Measurements from ENCODE around the gene POLE3. TPM values are rescaled to one million over a fixed set of nuclear protein-coding genes. Genes with fewer than 3 reads are reported as not detected.

Gene POLE3
- total and polyA plus RNA-seq, 9 of the 15 experiments (the other 6 are each of a cell fraction or from before 2014, with no cell fraction given), result 52.6 to 179 (median 110) TPM

GRCh38 chr9:113390192-113390960 lies 20.1 kb downstream of the POLE3 start:
- H3K9me1 ChIP-seq (ENCODE audit: control insufficient read depth, insufficient read depth, low read length), result no peaks in the 10 kb centered on the region
- no peak for DNase-seq (ENCODE audit: extremely low read depth in 1 of 4, low spot score in 3 of 4)
- peaks cover 36% of the 10 kb centered on the region; the same call in 2 of the 3 replicates for H3K36me3 ChIP-seq (ENCODE audit: control insufficient read depth, insufficient read depth, low read length)
- no peak overlapping the region for H3K9ac ChIP-seq (ENCODE audit: insufficient read depth in 1 of 2, low read depth in 2 of 2, low read length in 2 of 2)
- H3K4me1 ChIP-seq (replicated peaks in 1 of 2; ENCODE audit: control insufficient read depth in 2 of 2, insufficient read depth in 2 of 2, low read length in 2 of 2), result peaks cover 0 to 8% of the 10 kb centered on the region in 2 experiments; a peak in 3 of 5 replicates
- H3K9me3 ChIP-seq (replicated peaks; ENCODE audit: control insufficient read depth, insufficient read depth, low read depth, low read length), result no peaks in the 10 kb centered on the region
- H3K27me3 ChIP-seq (ENCODE audit: control insufficient read depth in 2 of 2, insufficient read depth in 2 of 2, low read length in 2 of 2), result no peaks in the 10 kb centered on the region
- no peak overlapping the region for H3K4me2 ChIP-seq (ENCODE audit: insufficient read depth, low read length)
- FAIRE-seq, result no peak
- intact Hi-C loops (cut with micrococcal nuclease), result no loop called here
- no peak overlapping the region for H3K27ac ChIP-seq (ENCODE audit: extremely low read depth, low read depth, low read length)
- ChIA-PET CTCF (ENCODE audit: low intra/inter-chr PET ratio) (no interaction called here), POLR2A (interaction anchor here (0.6 to 1.4 kb wide), 4 partner anchors 9 to 60 kb away, joined by 3 to 4 read pairs (median 3); partner anchors contain the start of gene HDHD3)
- in situ Hi-C loops (cut with MboI), result no loop called here
- H3K4me3 ChIP-seq, result no peak overlapping the region
- no TSS peak for BruUV-seq (replicated peaks)
- H4K20me1 ChIP-seq (replicated peaks; ENCODE audit: control insufficient read depth, insufficient read depth, low read length), result no peaks in the 10 kb centered on the region
- ATAC-seq, result no peak
- TF ChIP-seq THRA (IDR thresholded peaks at IDR 0.05) (no peak), ATF7 (IDR thresholded peaks at IDR 0.05) (no peak), SRSF1 (IDR thresholded peaks at IDR 0.05; ENCODE audit: low read depth, low read length) (no peak), TCF7L2 (IDR thresholded peaks at IDR 0.05; ENCODE audit: low read depth, low read length) (no peak), RFX1 (IDR thresholded peaks at IDR 0.05) (no peak), DACH1 (IDR thresholded peaks at IDR 0.05; ENCODE audit: partially characterized antibody) (no peak), MBD1 (CRISPR knock-in tag; IDR thresholded peaks at IDR 0.05) (no peak), SMARCA4 (IDR thresholded peaks at IDR 0.05) (no peak), RBFOX2 (IDR thresholded peaks at IDR 0.05; ENCODE audit: low read depth, low read length) (no peak), CREM (IDR thresholded peaks at IDR 0.05; ENCODE audit: low read depth) (no peak)
- no peaks in the 10 kb centered on the region for H3K79me2 ChIP-seq (ENCODE audit: control insufficient read depth, insufficient read depth, low read length)
- 86% methylated on average over 15 of the region's 17 CpGs for WGBS (ENCODE audit: insufficient coverage, low coverage, missing lambda C conversion rate)
- H2AFZ ChIP-seq (ENCODE audit: low read depth, low read length), result no peak overlapping the region
